ENCODE data around the gene DTL.
A peak's percentile ranks its signal among the peaks of the same experiment; 100 is the strongest.

The DTL gene

DNA sequence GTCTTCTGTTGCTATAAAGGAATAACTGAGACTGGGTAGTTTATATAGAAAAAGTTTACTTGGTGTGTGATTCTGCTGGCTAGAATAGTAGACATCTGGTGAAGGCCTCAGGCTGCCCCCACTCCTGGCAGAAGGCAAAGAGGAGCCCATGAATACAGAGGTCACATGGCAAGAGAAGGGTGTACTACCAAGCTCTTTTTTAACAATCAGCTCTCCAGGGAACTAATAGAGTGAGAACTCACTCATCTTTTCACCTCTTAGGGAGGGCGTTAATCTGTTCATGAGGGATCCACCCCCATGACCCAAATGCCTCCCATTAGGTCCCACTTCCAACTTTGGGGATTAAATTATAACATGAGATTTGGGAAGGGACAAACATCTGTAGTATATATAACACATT lies 9.3 kb downstream of the DTL start:
- no peak for TF ChIP-seq FOXK2 (IDR thresholded peaks at IDR 0.05)
- no peak for TF ChIP-seq ZNF384 (IDR thresholded peaks at IDR 0.05)
- TF ChIP-seq BHLHE40 (IDR thresholded peaks at IDR 0.05; ENCODE audit: borderline replicate concordance) = no peak
- TF ChIP-seq, protein P1, sequence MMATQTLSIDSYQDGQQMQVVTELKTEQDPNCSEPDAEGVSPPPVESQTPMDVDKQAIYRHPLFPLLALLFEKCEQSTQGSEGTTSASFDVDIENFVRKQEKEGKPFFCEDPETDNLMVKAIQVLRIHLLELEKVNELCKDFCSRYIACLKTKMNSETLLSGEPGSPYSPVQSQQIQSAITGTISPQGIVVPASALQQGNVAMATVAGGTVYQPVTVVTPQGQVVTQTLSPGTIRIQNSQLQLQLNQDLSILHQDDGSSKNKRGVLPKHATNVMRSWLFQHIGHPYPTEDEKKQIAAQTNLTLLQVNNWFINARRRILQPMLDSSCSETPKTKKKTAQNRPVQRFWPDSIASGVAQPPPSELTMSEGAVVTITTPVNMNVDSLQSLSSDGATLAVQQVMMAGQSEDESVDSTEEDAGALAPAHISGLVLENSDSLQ (IDR thresholded peaks at IDR 0.05) = no peak
- no peak for TF ChIP-seq SP1 (IDR thresholded peaks at IDR 0.05)
- TF ChIP-seq HDGF (IDR thresholded peaks at IDR 0.05; ENCODE audit: borderline replicate concordance) = no peak
- CTCF ChIA-PET = interaction anchor here (1.0 kb wide), 1 partner anchor 10 kb away, joined by 3 read pairs; the partner anchor contains the start of genes DTL and INTS7
- POLR2A ChIA-PET = interaction anchor here (1.1 kb wide), 1 partner anchor 9 kb away, joined by 4 read pairs; the partner anchor contains the start of genes DTL and INTS7
- no peak for DNase-seq (ENCODE audit: extremely low spot score)

DNA sequence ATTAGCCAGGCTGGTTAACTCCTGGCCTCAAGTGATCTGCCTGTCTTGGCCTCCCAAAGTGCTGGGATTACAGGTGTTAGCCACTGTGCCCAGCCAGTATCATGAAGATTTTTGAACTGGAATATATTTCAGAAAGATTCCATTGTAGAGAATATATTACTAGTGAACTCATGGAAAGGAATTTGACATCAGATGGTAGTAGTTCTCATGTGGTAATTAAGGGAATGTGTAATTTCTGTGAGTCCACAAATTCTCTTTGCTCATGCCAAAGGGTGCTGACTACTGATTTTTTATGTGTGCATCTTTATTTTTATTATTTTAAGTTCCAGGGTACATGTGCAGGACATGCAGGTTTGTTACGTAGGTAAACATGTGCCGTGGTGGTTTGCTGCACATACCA lies 10.4 kb downstream of the DTL start:
- ChIA-PET POLR2A (interaction anchor here (1.1 kb wide), 1 partner anchor 10 kb away, joined by 4 read pairs; the partner anchor contains the start of genes DTL and INTS7), CTCF (interaction anchor here (1.0 to 1.1 kb wide), 2 partner anchors 11 kb away, joined by 3 to 7 read pairs; partner anchors contain the start of genes DTL and INTS7)
- TF ChIP-seq LEF1 (IDR thresholded peaks at IDR 0.05; ENCODE audit: borderline replicate concordance) (no peak), SP1 (IDR thresholded peaks at IDR 0.05) (no peak), CTBP1 (IDR thresholded peaks at IDR 0.05; ENCODE audit: borderline replicate concordance) (no peak), HDGF (IDR thresholded peaks at IDR 0.05; ENCODE audit: borderline replicate concordance) (no peak), NFRKB (IDR thresholded peaks at IDR 0.05) (no peak), ARNT (IDR thresholded peaks at IDR 0.05) (no peak), SUZ12 (IDR thresholded peaks at IDR 0.05) (no peak), ELF4 (IDR thresholded peaks at IDR 0.05) (no peak), FOXM1 (IDR thresholded peaks at IDR 0.05; ENCODE audit: borderline replicate concordance) (no peak)
- no peak for DNase-seq (ENCODE audit: extremely low spot score)

DNA sequence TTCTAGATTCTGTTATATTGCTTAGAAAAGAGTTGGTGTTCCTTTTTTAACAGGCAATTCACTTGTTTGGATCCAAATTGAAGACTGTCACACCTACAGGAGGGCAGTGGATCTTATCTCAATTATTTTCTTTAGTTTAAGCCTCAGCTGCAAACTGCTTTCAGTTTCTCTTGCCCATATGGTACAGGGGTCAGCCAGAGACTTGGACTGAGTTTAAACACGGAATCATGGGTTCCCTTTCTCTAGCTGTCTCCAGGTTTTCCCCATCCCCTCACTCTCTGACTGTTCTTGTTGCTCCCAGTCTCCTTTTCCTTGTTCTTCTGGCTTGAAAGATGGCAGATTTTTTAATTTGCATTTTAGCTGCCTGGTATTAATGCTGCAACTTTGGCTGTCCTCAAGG lies 18.4 kb downstream of the DTL start:
- no peak for TF ChIP-seq ZNF384 (IDR thresholded peaks at IDR 0.05)
- TF ChIP-seq HDGF (IDR thresholded peaks at IDR 0.05; ENCODE audit: borderline replicate concordance) = no peak
- TF ChIP-seq LEF1 (IDR thresholded peaks at IDR 0.05; ENCODE audit: borderline replicate concordance) = no peak
- CTCF ChIA-PET = no interaction called here
- DNase-seq (ENCODE audit: extremely low spot score) = no peak
- POLR2A ChIA-PET = no interaction called here

GRCh38 chr1:212055333-212055732 lies 19.8 kb downstream of the DTL start:
- no peak for DNase-seq (ENCODE audit: extremely low spot score)
- ChIA-PET POLR2A (no interaction called here), CTCF (interaction anchor here (0.7 kb wide), 1 partner anchor 233 kb away, joined by 3 read pairs; no protein-coding TSS in a partner anchor)
- TF ChIP-seq LEF1 (IDR thresholded peaks at IDR 0.05; ENCODE audit: borderline replicate concordance) (no peak), SUZ12 (IDR thresholded peaks at IDR 0.05) (no peak), FOXM1 (IDR thresholded peaks at IDR 0.05; ENCODE audit: borderline replicate concordance) (no peak), FOXK2 (IDR thresholded peaks at IDR 0.05) (no peak), SP1 (IDR thresholded peaks at IDR 0.05) (no peak), ZNF384 (IDR thresholded peaks at IDR 0.05) (no peak), FOXA1 (IDR thresholded peaks at IDR 0.05) (no peak), NFRKB (IDR thresholded peaks at IDR 0.05) (no peak), TARDBP (IDR thresholded peaks at IDR 0.05) (no peak), BHLHE40 (IDR thresholded peaks at IDR 0.05; ENCODE audit: borderline replicate concordance) (no peak), L3MBTL2 (conservative IDR thresholded peaks at IDR 0.05) (no peak), ARNT (IDR thresholded peaks at IDR 0.05) (no peak)
- TF ChIP-seq, protein P1 (IDR thresholded peaks at IDR 0.05) = no peak

- no peak for DNase-seq (ENCODE audit: extremely low spot score)
- ChIA-PET POLR2A (no interaction called here), CTCF (no interaction called here)
- TF ChIP-seq SUZ12 (IDR thresholded peaks at IDR 0.05) (no peak), FOXM1 (IDR thresholded peaks at IDR 0.05; ENCODE audit: borderline replicate concordance) (no peak), ARNT (IDR thresholded peaks at IDR 0.05) (no peak), BHLHE40 (IDR thresholded peaks at IDR 0.05; ENCODE audit: borderline replicate concordance) (no peak), ZNF384 (IDR thresholded peaks at IDR 0.05) (no peak), ELF4 (IDR thresholded peaks at IDR 0.05) (no peak), CTBP1 (IDR thresholded peaks at IDR 0.05; ENCODE audit: borderline replicate concordance) (no peak), HDGF (IDR thresholded peaks at IDR 0.05; ENCODE audit: borderline replicate concordance) (no peak), LEF1 (IDR thresholded peaks at IDR 0.05; ENCODE audit: borderline replicate concordance) (no peak), TARDBP (IDR thresholded peaks at IDR 0.05) (no peak), SP1 (IDR thresholded peaks at IDR 0.05) (no peak), FOXK2 (IDR thresholded peaks at IDR 0.05) (no peak), FOXA1 (IDR thresholded peaks at IDR 0.05) (no peak)
- TF ChIP-seq, protein P1 (IDR thresholded peaks at IDR 0.05) = no peak
Observed at GRCh38 chr1:212060632-212061472, 25.3 kb downstream of the DTL start.

GRCh38 chr1:212062832-212063438 lies 27.4 kb downstream of the DTL start:
- POLR2A ChIA-PET = interaction anchor here (1.4 kb wide), 1 partner anchor 28 kb away, joined by 3 read pairs; the partner anchor contains the start of genes DTL and INTS7
- TF ChIP-seq, protein P1 (IDR thresholded peaks at IDR 0.05) = no peak
- TF ChIP-seq LEF1 (IDR thresholded peaks at IDR 0.05; ENCODE audit: borderline replicate concordance) = no peak
- no peak for TF ChIP-seq SUZ12 (IDR thresholded peaks at IDR 0.05)
- no peak for TF ChIP-seq L3MBTL2 (conservative IDR thresholded peaks at IDR 0.05)
- TF ChIP-seq BHLHE40 (IDR thresholded peaks at IDR 0.05; ENCODE audit: borderline replicate concordance) = no peak
- TF ChIP-seq HDGF (IDR thresholded peaks at IDR 0.05; ENCODE audit: borderline replicate concordance) = no peak
- no peak for TF ChIP-seq ZNF384 (IDR thresholded peaks at IDR 0.05)
- no peak for TF ChIP-seq FOXM1 (IDR thresholded peaks at IDR 0.05; ENCODE audit: borderline replicate concordance)
- DNase-seq (ENCODE audit: extremely low spot score) = peak; percentile 47
- CTCF ChIA-PET = interaction anchor here (0.8 kb wide), 1 partner anchor 253 kb away, joined by 3 read pairs; no protein-coding TSS in a partner anchor

Measured in HEK293T (cell line).